Left ventricle myocardium inferior (tissue), 1 donor: ENCODE data around the gene DAAM1. TPM values are rescaled to one million over a fixed set of nuclear protein-coding genes. Genes with fewer than 3 reads are reported as not detected.

ENCODE experiments used
- DNase-seq: peaks from one replicate; pipeline ENCODE4 v3.0.0-alpha.2; 2020
- H3K27ac ChIP-seq: fragments of 200-600 bp; replicated peaks from 2 replicates; pipeline ENCODE4 v1.8.0; 2021
- H3K27me3 ChIP-seq: fragments of 200-600 bp; 2 replicates; pipeline ENCODE4 v1.8.0; 2021; ENCODE audit warnings: low read depth
- H3K36me3 ChIP-seq: fragments of 200-600 bp; 2 replicates; pipeline ENCODE4 v1.8.0; 2021
- H3K4me1 ChIP-seq: fragments of 200-600 bp; 2 replicates; pipeline ENCODE4 v1.8.0; 2021
- H3K4me3 ChIP-seq: fragments of 200-600 bp; 2 replicates; pipeline ENCODE4 v1.8.0; 2021; ENCODE audit warnings: mild to moderate bottlenecking, moderate library complexity
- H3K9me3 ChIP-seq: fragments of 200-600 bp; replicated peaks from 2 replicates; pipeline ENCODE4 v1.8.0; 2021
- CTCF ChIP-seq: fragments of 200-600 bp; IDR thresholded peaks from 2 replicates; pipeline ENCODE4 v1.8.0; 2021; ENCODE audit warnings: antibody characterized with exemption, mild to moderate bottlenecking, borderline replicate concordance
- intact Hi-C: fragments of 100-400 bp; cut with micrococcal nuclease; formaldehyde crosslinking; loops from one replicate; pipeline ENCODE4 v1.11.0; 2022
- total RNA-seq: library from RNA; stranded (reverse); fragmentation: NEBNext Ultra II Directional; extraction: Animal tissue kit (Norgen Biotek cat#: 25700); gene quantifications from one replicate; pipeline ENCODE4 v1.2.1, GENCODE V29; 2021
- donor health status: DM: no; HTN: yes; CAD: no; lungs with severe emphysema.

The DAAM1 gene
- total RNA-seq, 1 donor from 2014 or later = 84.8 TPM

DNA sequence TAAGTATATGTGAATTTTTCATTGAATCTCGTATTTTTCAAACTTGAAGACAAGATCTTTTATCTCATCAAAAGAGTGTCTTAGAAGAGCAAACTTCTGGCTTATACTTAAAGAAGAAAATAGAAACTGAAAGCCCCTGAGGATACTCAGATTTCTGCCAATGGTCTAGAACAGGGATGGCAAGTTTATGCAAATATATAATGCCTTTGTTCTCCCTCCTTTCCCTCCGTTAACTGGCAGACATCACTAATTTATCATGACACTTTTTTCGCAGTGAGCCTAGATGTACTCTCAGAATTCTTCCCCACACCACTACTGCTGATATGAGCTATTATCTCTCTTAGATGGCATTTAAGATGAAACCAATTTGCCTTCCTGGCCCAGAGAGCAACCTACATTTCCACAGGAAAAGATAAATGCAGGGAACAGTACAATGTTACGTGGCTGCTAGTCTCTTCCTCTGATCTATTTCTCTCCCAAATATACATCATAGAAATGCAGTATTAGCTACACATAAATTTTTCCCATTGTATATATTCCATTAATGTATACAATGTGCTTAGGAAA, 40.0 kb upstream of the DAAM1 start:
- Histone ChIP-seq H3K27me3 (no peaks in the 10 kb centered on the region), H3K36me3 (no peaks in the 10 kb centered on the region), H3K9me3 (no peaks in the 10 kb centered on the region), H3K4me1 (no peaks in the 10 kb centered on the region), H3K4me3 (no peak overlapping the region), H3K27ac (no peak overlapping the region)
- no peak for TF ChIP-seq CTCF
- intact Hi-C loops = no loop called here
- no peak for DNase-seq

GRCh38 chr14:59150990-59151389, 37.5 kb upstream of the DAAM1 start:
- H3K27ac ChIP-seq = no peak overlapping the region
- intact Hi-C loops = no loop called here
- H3K9me3 ChIP-seq = no peaks in the 10 kb centered on the region
- H3K4me3 ChIP-seq = no peak overlapping the region
- TF ChIP-seq CTCF = no peak
- no peaks in the 10 kb centered on the region for H3K36me3 ChIP-seq
- peaks cover 4% of the 10 kb centered on the region for H3K4me1 ChIP-seq
- no peaks in the 10 kb centered on the region for H3K27me3 ChIP-seq
- DNase-seq = no peak

GRCh38 chr14:59154373-59154772, 34.1 kb upstream of the DAAM1 start:
- Histone ChIP-seq H3K4me1 (peaks cover 4% of the 10 kb centered on the region), H3K27me3 (no peaks in the 10 kb centered on the region), H3K36me3 (no peaks in the 10 kb centered on the region), H3K27ac (peak overlapping the region; percentile 18), H3K9me3 (no peaks in the 10 kb centered on the region), H3K4me3 (no peak overlapping the region)
- no peak for DNase-seq
- no peak for TF ChIP-seq CTCF
- intact Hi-C loops = no loop called here

DNA sequence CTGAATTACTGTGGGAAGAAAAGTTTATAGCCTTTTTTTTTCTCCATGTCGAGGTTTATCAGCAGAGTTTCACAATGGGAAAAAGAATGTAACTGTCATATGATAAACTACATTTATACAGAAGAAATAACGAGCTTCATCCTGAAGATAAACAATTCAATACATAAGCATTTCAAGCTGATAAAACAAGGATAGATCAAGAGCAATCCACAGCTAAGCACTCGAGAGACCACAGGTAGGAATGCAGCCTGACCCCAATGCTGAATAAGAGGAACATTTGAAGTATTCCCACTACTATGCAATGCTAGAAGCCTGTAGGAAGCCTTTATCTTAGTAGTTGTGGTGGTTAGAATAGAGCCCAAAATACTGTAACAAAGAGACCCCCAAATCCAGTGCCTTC, 32.6 kb upstream of the DAAM1 start:
- DNase-seq = no peak
- no peak for TF ChIP-seq CTCF
- Histone ChIP-seq H3K4me3 (no peak overlapping the region), H3K27me3 (no peaks in the 10 kb centered on the region), H3K36me3 (no peaks in the 10 kb centered on the region), H3K4me1 (peaks cover 4% of the 10 kb centered on the region), H3K27ac (no peak overlapping the region), H3K9me3 (no peaks in the 10 kb centered on the region)
- intact Hi-C loops = no loop called here

GRCh38 chr14:59159169-59159568, 29.3 kb upstream of the DAAM1 start:
- peaks cover 18% of the 10 kb centered on the region for H3K4me1 ChIP-seq
- no peak overlapping the region for H3K4me3 ChIP-seq
- no peaks in the 10 kb centered on the region for H3K27me3 ChIP-seq
- H3K27ac ChIP-seq = no peak overlapping the region
- TF ChIP-seq CTCF = no peak
- H3K36me3 ChIP-seq = no peaks in the 10 kb centered on the region
- intact Hi-C loops = no loop called here
- no peak for DNase-seq
- H3K9me3 ChIP-seq = no peaks in the 10 kb centered on the region
